Right cardiac atrium (tissue), 5 donors: Measurements from ENCODE around the gene MICAL2. TPM values are rescaled to one million over a fixed set of nuclear protein-coding genes. Genes with fewer than 3 reads are reported as not detected.

ENCODE experiments used
- ATAC-seq, 2 donors: fragments of 200-7000 bp; cut with Tn5 transposase; one replicate each; pipeline versions ENCODE4 v1.8.0 to v1.9.1; 2020; ENCODE audit warnings: moderate library complexity in 2 of 2, mild to moderate bottlenecking in 1 of 2
- DNase-seq, 3 donors: peaks; one replicate each; pipeline ENCODE4 v3.0.0-alpha.2; 2020
- H3K27ac ChIP-seq: one replicate; pipeline ENCODE4 v1.5.1; 2013; ENCODE audit warnings: mild to moderate bottlenecking, low read length, control low read depth, moderate library complexity
- H3K27me3 ChIP-seq: one replicate; pipeline ENCODE4 v1.6.1; 2013; ENCODE audit not compliant: control insufficient read depth, insufficient read depth
- H3K4me1 ChIP-seq: one replicate; pipeline ENCODE4 v1.6.1; 2013; ENCODE audit warnings: low read length; ENCODE audit not compliant: control insufficient read depth, insufficient read depth
- H3K4me3 ChIP-seq: one replicate; pipeline ENCODE4 v1.5.1; 2013; ENCODE audit warnings: low read length, control low read depth
- H3K9me3 ChIP-seq: one replicate; pipeline ENCODE4 v1.6.1; 2013; ENCODE audit warnings: low read length; ENCODE audit not compliant: control insufficient read depth
- WGBS: extraction: QIAGEN DNeasy Blood & Tissue Kit; methylation state at CpG from one replicate; pipeline ENCODE4 v1.1.7; 2013; 5-methylcytosine and 5-hydroxymethylcytosine counted together
- intact Hi-C, 4 donors: fragments of 100-400 bp; cut with DNase I; formaldehyde crosslinking; loops; one replicate each; pipeline versions ENCODE4 v1.11.0 to v1.14.0; 2022 to 2023
- polyA plus RNA-seq: library from polyadenylated mRNA; stranded (reverse); fragments of 200-250 nt; gene quantifications from one replicate; pipeline ENCODE4 v1.2.3, GENCODE V29; 2013
- total RNA-seq, 4 donors: library from RNA; stranded (reverse); fragmentation: NEBNext Ultra II Directional; extraction: Animal tissue kit (Norgen Biotek cat#: 25700); gene quantifications; one replicate each; pipeline ENCODE4 v1.2.1, GENCODE V29; 2021
- donor health status: healthy with polysubstance abuse.
- donor health status: DM: no; HTN: yes; CAD: no.
- donor health status: DM: no; HTN: no; CAD: no.
- donor health status: DM: no; HTN: yes; CAD: no; lungs with severe emphysema.
- donor health status: DM: yes; HTN: yes; CAD: no.

Gene MICAL2
- total and polyA plus RNA-seq, 5 donors: 62.9 to 115 (median 92.3) TPM

DNA sequence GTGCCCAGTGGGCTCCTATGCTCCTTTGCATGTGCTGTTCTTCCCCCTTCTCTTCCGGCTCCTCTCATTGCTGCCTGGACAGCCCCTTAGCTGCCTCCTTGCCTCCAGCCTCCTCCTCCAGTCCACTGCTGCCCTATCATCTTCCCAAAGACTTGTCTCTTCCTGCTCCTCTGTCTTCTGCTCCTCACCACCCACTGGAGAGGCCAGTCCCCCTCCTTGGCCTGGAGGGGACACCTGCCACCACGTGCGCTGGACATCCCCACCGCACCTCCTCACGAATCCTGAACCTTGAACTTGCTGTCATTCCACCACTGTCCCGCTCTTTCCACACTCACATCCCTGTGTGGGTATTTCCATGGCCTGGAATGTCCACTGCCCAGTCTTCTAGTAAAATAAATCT is 49.8 kb downstream of the MICAL2 start:
- intact Hi-C loops: loop anchor here (10.0 kb wide), 2 partner anchors 65 to 75 kb away; no protein-coding TSS in a partner anchor
- 92% methylated on average over 6 of the region's 6 CpGs for WGBS
- no peaks in the 10 kb centered on the region for H3K27me3 ChIP-seq
- H3K27ac ChIP-seq: peak overlapping the region; percentile 96
- ATAC-seq (no peak), DNase-seq (no peak)
- no peak overlapping the region for H3K4me3 ChIP-seq
- H3K4me1 ChIP-seq: peaks cover 34% of the 10 kb centered on the region
- no peaks in the 10 kb centered on the region for H3K9me3 ChIP-seq

DNA sequence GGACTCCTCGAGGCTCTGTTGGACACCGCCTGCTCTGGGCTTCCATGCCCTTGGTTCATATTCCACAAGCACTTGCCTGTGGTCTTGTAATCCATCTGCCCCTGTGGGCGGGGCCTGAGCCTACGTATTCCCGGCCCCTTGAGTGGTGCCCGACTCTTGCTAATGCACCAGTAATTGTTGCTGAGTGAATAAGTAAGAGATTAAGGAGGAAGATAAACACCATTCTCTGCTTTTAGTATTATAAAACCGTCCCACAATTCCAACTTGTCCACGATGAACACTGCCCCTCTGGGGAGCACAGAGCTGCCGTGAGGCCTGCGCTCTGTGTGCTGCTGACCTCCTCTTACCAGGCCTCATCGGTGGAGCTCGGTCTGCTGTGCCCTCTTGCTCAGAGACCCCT is 50.3 kb downstream of the MICAL2 start:
- DNase-seq (peak; percentile 40 to 72 (median 63)), ATAC-seq (no peak)
- H3K4me1 ChIP-seq: peaks cover 35% of the 10 kb centered on the region
- H3K4me3 ChIP-seq: no peak overlapping the region
- intact Hi-C loops: loop anchor here (10.0 kb wide), 2 partner anchors 64 to 74 kb away; no protein-coding TSS in a partner anchor
- 59% methylated on average over 12 of the region's 12 CpGs for WGBS
- H3K27me3 ChIP-seq: no peaks in the 10 kb centered on the region
- H3K27ac ChIP-seq: peak overlapping the region; percentile 96
- H3K9me3 ChIP-seq: no peaks in the 10 kb centered on the region

DNA sequence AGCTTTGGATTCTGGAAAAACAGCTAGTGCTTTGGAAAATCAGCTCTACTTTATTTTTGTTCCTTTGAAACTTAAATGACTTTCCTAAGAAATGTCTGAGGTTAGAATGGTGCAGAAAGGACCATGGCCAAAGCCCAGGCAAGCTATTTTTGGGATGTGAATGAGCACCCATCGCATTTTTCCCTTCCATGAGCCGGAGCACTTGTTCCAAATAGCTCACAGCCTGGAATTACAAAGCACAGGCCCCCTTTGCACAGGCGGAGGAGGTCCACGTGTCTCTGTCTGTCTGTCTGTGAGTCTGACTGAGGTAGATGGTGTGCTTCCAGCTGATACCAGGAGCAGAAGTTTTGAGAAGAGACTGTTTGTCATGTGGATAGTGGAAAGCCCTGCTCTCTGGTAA is 50.7 kb downstream of the MICAL2 start:
- ATAC-seq (peak in 1 of 2 donors; percentile 2), DNase-seq (peak in 1 of 3 donors; percentile 60)
- peak overlapping the region; percentile 96 for H3K27ac ChIP-seq
- 39% methylated on average over 4 of the region's 4 CpGs for WGBS
- H3K4me1 ChIP-seq: peaks cover 33% of the 10 kb centered on the region
- no peaks in the 10 kb centered on the region for H3K27me3 ChIP-seq
- H3K9me3 ChIP-seq: no peaks in the 10 kb centered on the region
- intact Hi-C loops: loop anchor here (10.0 kb wide), 2 partner anchors 64 to 74 kb away; no protein-coding TSS in a partner anchor
- no peak overlapping the region for H3K4me3 ChIP-seq

DNA sequence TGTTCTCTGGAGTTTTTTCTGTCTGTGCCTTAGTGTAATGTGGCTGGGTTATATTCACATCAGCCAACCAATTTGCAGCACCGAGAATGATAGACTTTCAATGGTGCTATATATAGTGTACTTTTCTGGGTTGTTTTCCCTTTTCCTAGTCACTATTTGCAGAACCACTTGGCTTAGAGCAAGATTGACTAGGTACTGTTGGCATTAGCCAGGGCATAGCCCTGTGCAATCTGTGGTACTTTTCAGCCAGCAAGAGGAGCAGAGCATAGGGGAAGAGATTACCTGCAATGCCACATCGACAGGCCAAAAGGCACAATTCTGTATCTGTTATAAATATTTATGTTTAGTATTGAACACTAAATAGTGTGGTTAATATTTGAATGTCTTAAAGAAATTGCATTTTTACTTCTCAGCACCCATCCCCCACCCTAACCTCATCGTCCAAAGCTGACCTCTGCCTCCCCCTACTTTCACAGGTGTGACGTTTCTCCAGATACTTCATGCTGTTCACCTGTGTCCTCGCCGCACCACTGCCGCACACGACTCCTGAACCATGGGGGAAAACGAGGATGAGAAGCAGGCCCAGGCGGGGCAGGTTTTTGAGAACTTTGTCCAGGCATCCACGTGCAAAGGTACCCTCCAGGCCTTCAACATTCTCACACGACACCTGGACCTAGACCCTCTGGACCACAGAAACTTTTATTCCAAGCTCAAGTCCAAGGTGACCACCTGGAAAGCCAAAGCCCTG is 51.4 kb downstream of the MICAL2 start:
- peaks cover 26% of the 10 kb centered on the region for H3K4me1 ChIP-seq
- H3K27ac ChIP-seq: peak overlapping the region; percentile 96
- no peak for ATAC-seq
- H3K4me3 ChIP-seq: no peak overlapping the region
- 86% methylated on average over 12 of the region's 12 CpGs for WGBS
- no peaks in the 10 kb centered on the region for H3K9me3 ChIP-seq
- no peak for DNase-seq
- intact Hi-C loops: loop anchor here (10.0 kb wide), 2 partner anchors 63 to 73 kb away; no protein-coding TSS in a partner anchor
- no peaks in the 10 kb centered on the region for H3K27me3 ChIP-seq

DNA sequence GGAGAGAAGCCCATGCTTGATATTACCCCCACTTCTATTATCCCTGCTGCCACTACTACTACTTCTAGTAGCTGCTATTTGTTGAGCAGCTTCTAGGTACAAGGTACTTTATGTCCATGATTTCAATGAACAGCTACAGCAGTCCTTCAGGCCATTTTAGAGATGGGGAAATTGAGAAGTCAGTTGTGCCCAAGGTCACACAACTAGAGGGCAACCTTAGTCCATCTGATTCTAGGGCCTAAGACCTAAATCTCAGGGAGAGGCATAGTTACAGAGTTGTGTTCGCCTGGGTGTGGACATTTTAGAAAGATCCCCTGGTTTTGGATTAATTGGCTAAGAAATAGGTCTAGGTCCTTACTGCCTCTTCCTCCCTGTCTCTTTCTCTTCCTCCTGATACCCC is 52.3 kb downstream of the MICAL2 start:
- ATAC-seq (no peak), DNase-seq (no peak)
- H3K27ac ChIP-seq: peak overlapping the region; percentile 96
- H3K27me3 ChIP-seq: no peaks in the 10 kb centered on the region
- no peak overlapping the region for H3K4me3 ChIP-seq
- 94% methylated on average over 1 of the region's 1 CpG for WGBS
- H3K4me1 ChIP-seq: peaks cover 26% of the 10 kb centered on the region
- intact Hi-C loops: loop anchor here (10.0 kb wide), 2 partner anchors 62 to 72 kb away; no protein-coding TSS in a partner anchor
- H3K9me3 ChIP-seq: no peaks in the 10 kb centered on the region

DNA sequence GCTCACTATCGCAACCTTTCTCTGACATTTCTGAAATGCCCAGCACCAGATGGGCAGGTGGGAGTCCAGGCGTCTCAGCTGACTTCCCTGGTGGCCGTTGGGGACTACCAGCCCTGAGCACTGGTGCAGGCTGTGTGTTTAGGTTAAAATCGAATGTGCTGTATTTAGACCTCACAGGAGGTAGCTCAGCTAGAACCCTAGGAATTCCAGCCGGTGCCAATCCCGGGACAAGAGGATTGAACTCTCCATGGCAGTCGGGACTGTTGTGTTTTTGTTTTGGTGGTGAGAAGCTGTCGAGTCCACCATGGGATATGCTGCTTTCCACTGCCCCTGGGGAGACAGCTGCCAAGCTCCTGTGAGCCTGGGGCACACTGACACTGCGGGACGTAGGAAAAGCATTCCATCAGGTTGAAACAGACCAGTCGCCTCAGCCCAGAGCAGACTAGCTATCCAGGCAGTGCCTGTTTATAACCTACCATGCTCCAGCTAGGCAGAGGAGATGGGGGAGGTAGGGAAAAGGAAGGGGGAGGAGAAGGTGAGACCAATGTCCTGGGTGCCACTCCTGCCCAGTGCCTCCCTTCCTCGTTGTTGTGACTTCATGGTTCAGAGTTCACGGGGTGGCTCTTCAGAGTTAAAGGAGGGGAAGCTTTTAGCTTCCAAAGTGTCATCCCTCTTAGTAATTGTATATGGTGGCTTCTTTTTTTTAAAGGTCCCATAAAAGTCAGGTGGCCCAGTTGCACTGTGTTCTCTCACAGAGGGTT is 53.0 kb downstream of the MICAL2 start:
- Histone ChIP-seq H3K27ac (peak overlapping the region; percentile 96), H3K9me3 (no peaks in the 10 kb centered on the region), H3K27me3 (no peaks in the 10 kb centered on the region), H3K4me3 (no peak overlapping the region), H3K4me1 (peaks cover 26% of the 10 kb centered on the region)
- intact Hi-C loops: loop anchor here (10.0 kb wide), 2 partner anchors 61 to 71 kb away; no protein-coding TSS in a partner anchor
- WGBS: 56% methylated on average over 13 of the region's 13 CpGs
- peak; percentile 62 to 74 for ATAC-seq
- DNase-seq: peak; percentile 55 to 81 (median 81)

DNA sequence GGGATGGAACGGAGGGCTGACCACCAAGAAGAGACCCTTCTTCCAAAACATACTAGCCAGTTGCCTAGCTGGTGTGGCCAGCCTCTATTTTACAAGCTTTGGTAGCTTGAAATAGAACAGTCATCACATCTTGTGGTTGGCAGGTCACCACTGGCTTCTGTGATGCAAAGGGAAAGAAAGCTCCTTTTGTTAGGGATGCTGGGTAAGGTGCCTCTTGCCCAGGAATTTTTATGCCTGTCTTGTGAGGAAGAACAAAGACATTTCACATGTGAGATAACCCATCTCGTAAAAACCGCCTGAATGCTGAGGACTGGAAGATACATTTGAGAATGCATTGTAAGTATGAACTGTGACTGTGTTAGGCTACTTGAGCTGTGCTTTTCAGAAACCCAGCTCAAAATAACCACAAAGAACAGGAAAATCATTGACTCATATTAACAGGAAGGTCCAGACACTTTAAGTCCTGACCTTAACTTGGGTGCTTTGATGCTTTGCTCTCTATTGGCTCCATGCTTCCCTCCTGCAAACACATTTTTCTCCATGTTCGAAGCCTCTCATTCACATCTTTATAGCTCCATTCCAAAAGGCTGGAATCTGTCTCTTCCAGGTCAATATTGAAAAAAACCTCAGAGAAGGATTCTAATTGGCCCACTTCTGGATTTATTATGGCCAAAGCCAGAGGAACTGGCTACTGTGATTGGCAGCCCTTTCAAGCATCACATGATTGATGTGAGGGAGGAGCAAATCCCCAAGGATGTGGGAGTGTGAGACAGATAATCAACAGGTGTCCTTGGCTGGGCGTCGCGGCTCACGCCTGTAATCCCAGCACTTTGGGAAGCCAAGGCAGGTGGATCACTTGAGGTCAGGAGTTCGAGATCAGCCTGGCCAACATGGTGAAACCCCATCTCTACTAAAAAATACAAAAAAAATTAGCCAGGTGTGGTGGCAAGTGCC is 53.9 kb downstream of the MICAL2 start:
- Histone ChIP-seq H3K4me1 (peaks cover 26% of the 10 kb centered on the region), H3K4me3 (no peak overlapping the region), H3K9me3 (no peaks in the 10 kb centered on the region), H3K27me3 (no peaks in the 10 kb centered on the region), H3K27ac (peak overlapping the region; percentile 90)
- peak in 1 of 2 donors; percentile 11 for ATAC-seq
- DNase-seq: no peak
- intact Hi-C loops: loop anchor here (5.0 to 10.0 kb wide), 3 partner anchors 60 to 70 kb away; no protein-coding TSS in a partner anchor
- WGBS: 63% methylated on average over 9 of the region's 9 CpGs

DNA sequence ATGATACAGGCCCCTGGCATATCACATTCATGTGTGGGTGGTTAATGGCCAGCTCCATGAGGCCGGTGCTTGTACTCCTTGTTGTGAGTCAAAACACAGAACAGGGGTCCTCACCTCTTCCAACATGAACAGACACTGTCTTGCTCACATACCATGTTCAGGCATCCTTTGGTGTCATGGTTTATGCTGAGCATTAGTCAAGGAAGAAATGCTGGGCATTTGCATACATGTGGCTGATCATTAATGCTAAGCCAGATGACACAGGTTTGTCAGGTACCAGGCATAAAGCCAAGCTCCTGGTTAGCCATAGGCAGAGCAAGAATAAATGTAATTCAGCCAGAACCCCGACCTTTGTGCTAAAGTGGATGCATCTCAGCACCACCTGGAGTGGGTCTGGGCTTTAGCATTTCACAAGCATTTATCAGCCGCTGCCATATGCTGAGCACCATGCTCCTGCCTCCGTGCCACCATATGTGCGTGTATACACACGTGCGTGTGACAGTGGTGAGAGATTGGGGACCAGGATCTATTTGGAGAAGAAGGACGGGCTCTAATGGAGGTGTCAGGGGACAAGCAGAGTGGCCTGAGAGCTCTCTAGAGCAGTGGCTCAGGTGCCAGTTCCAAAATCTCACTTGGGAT is 55.0 kb downstream of the MICAL2 start:
- ATAC-seq (no peak), DNase-seq (no peak)
- H3K4me3 ChIP-seq: no peak overlapping the region
- no peaks in the 10 kb centered on the region for H3K27me3 ChIP-seq
- peak overlapping the region; percentile 46 for H3K27ac ChIP-seq
- no peaks in the 10 kb centered on the region for H3K9me3 ChIP-seq
- WGBS: 51% methylated on average over 8 of the region's 8 CpGs
- intact Hi-C loops: loop anchor here (5.0 to 10.0 kb wide), 3 partner anchors 59 to 69 kb away; no protein-coding TSS in a partner anchor
- peaks cover 19% of the 10 kb centered on the region for H3K4me1 ChIP-seq

DNA sequence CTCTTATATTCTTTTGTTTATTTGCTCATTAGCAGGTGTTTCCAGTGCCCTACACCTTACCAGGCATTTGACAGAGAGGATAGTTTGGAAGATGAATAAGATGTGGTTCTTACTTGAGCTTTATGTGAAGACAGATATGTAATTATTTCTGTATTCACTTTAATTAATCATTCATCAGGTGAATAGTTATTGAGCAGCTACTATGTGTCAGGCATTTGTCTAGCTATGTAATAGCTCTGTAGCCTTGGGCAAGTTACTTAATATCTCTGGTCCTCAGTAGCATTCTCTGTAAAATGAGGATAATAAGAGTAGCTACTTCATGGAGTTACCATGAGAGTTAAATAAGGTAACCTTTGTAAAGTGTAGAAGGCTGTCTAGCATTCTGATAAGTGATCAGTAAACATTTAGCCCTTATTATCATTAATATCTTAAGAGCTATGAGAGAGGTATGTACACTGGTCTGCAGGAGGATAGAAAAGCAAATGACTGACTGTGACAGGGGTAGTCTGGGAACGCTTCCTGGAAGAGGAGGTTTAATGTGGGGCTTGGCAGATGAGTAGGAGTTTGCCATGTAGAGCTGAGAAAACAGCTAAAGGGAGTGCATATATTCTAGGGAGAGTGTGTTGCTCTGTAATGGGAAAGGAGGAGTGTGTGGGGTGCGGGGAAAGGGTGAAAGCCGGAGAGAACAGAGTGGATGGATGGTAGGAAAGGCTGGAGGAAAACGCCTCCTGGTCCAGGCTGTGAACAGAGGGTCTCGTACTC is 56.1 kb downstream of the MICAL2 start:
- Histone ChIP-seq H3K4me3 (no peak overlapping the region), H3K9me3 (no peaks in the 10 kb centered on the region), H3K27me3 (no peaks in the 10 kb centered on the region), H3K4me1 (peaks cover 25% of the 10 kb centered on the region), H3K27ac (peak overlapping the region; percentile 93)
- intact Hi-C loops: loop anchor here (5.0 to 10.0 kb wide), 3 partner anchors 58 to 69 kb away; no protein-coding TSS in a partner anchor
- DNase-seq: no peak
- WGBS: 90% methylated on average over 5 of the region's 5 CpGs
- ATAC-seq: no peak
